T-cell (primary cell): ENCODE data around the gene SURF4. TPM values are rescaled to one million over a fixed set of nuclear protein-coding genes. Genes with fewer than 3 reads are reported as not detected.

ENCODE experiments used
- ATAC-seq, 4 experiments: fragments of 200-7000 bp in 3 of 4; fragments of 150-1000 bp in 1 of 4; cut with Tn5 transposase; replicated peaks in 1 of 4; 1 replicate in 3 of 4; 2 replicates in 1 of 4; pipeline ENCODE4 v1.10.0; 2021; ENCODE audit warnings: moderate library complexity in 3 of 4, mild to moderate bottlenecking in 2 of 4, moderate number of reproducible peaks in 1 of 4
- CTCF ChIA-PET, 2 donors: fragments of 300-600 bp; sonication (Branson Sonifier 250); formaldehyde crosslinking; loops; one replicate each; lab custom pipeline; 2022; ENCODE audit warnings: antibody characterized with exemption in 2 of 2; lab: Charles Lee
- POLR2A ChIA-PET, 2 donors: fragments of 300-600 bp; sonication (Branson Sonifier 250); formaldehyde crosslinking; loops; one replicate each; lab custom pipeline; 2022; ENCODE audit warnings: antibody characterized with exemption in 2 of 2; lab: Charles Lee
- DNase-seq, 35 experiments: peaks; one replicate each; pipeline versions ENCODE4 v3.0.0 to v3.0.0-alpha.2; 2013 to 2023
- H3K27ac ChIP-seq: one replicate; pipeline ENCODE4 v1.5.1; 2013; ENCODE audit warnings: low read length
- H3K27me3 ChIP-seq, 2 experiments: replicated peaks in 1 of 2; 1 replicate in 1 of 2; 2 replicates in 1 of 2; pipeline versions ENCODE4 v1.6.1 to v1.7.0; 2013; ENCODE audit warnings: low read length in 1 of 2, mixed read lengths in 1 of 2; ENCODE audit not compliant: control insufficient read depth in 2 of 2, insufficient read depth in 2 of 2; ENCODE audit errors: extremely low read depth in 1 of 2
- H3K36me3 ChIP-seq, 2 donors: 1 replicate in 1 of 2; 2 replicates in 1 of 2; pipeline versions ENCODE4 v1.6.1 to v1.7.0; 2013; ENCODE audit warnings: low read length in 1 of 2; ENCODE audit not compliant: control insufficient read depth in 2 of 2, insufficient read depth in 1 of 2; ENCODE audit errors: extremely low read depth in 1 of 2
- H3K4me1 ChIP-seq, 2 experiments: 1 replicate in 1 of 2; 2 replicates in 1 of 2; pipeline versions ENCODE4 v1.6.1 to v1.7.0; 2013; ENCODE audit warnings: low read length in 2 of 2, mixed read lengths in 1 of 2; ENCODE audit not compliant: insufficient read depth in 2 of 2, control insufficient read depth in 1 of 2; ENCODE audit errors: extremely low read depth in 1 of 2
- H3K4me3 ChIP-seq, 2 donors: 1 replicate in 1 of 2; 2 replicates in 1 of 2; pipeline versions ENCODE4 v1.5.1 to v1.7.0; 2013; ENCODE audit warnings: mild to moderate bottlenecking in 2 of 2, low read length in 1 of 2, moderate library complexity in 1 of 2; ENCODE audit not compliant: control insufficient read depth in 1 of 2; ENCODE audit errors: extremely low read depth in 1 of 2
- H3K9me3 ChIP-seq: 2 replicates; pipeline ENCODE4 v1.7.0; 2013
- H3K27ac Mint-ChIP-seq, 2 donors: one replicate each; pipeline ENCODE4 v1.8.0; 2020 to 2021; ENCODE audit warnings: mild to moderate bottlenecking in 2 of 2, mixed read lengths in 2 of 2
- H3K27me3 Mint-ChIP-seq, 2 donors: one replicate each; pipeline ENCODE4 v1.8.0; 2021 to 2022; ENCODE audit warnings: mixed read lengths in 2 of 2
- H3K36me3 Mint-ChIP-seq: one replicate; pipeline ENCODE4 v1.8.0; 2021; ENCODE audit warnings: mixed read lengths
- H3K4me1 Mint-ChIP-seq, 3 donors: one replicate each; pipeline ENCODE4 v1.8.0; 2020 to 2022; ENCODE audit warnings: mixed read lengths in 3 of 3, mild to moderate bottlenecking in 1 of 3
- H3K4me3 Mint-ChIP-seq, 3 donors: one replicate each; pipeline ENCODE4 v1.8.0; 2020 to 2022; ENCODE audit warnings: mild to moderate bottlenecking in 3 of 3, mixed read lengths in 3 of 3, moderate library complexity in 3 of 3
- H3K9me3 Mint-ChIP-seq, 3 donors: one replicate each; pipeline ENCODE4 v1.8.0; 2020 to 2022; ENCODE audit warnings: mixed read lengths in 3 of 3
- WGBS: methylation state at CpG from one replicate; pipeline ENCODE4 v1.1.5; 2013; ENCODE audit warnings: missing lambda C conversion rate; ENCODE audit not compliant: insufficient coverage; 5-methylcytosine and 5-hydroxymethylcytosine counted together
- total RNA-seq, 35 experiments: library from RNA in 6 of 35; stranded (reverse) in 6 of 35; fragments of 120-200 nt in 1 of 35; gene quantifications; one replicate each; pipeline versions ENCODE4 v1.2.1 to v1.2.4 and lab custom pipeline; 2013 to 2026

The SURF4 gene
- total RNA-seq, 5 donors from 2014 or later (not counting 1 experiment from before 2014, with no cell fraction given): 73.5 to 114 (median 107) TPM

DNA sequence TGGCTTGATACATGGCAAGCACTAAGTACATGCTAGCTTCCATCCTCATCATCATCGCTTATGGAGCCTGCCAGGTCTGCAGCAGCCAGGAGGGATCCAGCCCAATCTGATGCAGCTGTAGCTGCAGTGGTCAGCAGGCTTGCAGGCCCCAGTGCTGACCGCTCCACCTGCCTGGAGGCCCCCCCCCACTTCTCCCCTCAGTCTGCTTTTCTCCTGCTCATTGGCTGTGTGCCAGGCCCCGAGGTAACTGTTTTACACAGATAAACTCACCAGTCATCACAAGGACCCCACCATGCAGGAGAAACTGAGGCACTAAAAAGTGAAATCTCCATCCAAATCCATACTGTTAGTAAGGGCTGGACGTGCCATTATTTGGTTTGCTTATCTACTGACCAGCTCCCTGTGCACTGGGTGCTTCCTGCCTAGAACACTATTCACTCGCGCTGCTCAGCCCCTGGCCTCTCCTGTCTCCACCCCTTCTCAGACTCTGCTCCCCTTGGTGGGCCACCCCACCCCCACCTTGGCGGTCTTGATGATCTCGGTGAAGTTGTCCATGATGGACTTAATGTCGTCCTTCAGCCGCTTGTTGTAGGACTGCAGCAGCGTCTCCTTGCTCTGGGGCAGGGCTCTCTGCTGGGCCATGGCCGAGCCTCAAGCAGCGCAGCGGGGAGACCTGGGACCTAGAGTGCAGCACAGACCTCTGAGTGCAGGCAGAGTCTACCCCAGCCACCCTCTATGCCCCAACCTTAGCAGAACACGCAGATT is 29.7 kb downstream of the SURF4 start:
- CTCF ChIA-PET: interaction anchor here in 1 of 2 donors (0.6 kb wide), 1 partner anchor 57 kb away, joined by 3 read pairs; no protein-coding TSS in a partner anchor
- Histone ChIP-seq H3K9me3 (no peaks in the 10 kb centered on the region), H3K27me3 (peaks cover 0 to 3% of the 10 kb centered on the region in 2 experiments), H3K4me1 (peaks cover 13 to 46% of the 10 kb centered on the region in 2 experiments), H3K36me3 (peaks cover 19 to 70% of the 10 kb centered on the region in 2 donors), H3K4me3 (no peak overlapping the region), H3K27ac (no peak overlapping the region)
- no peak for DNase-seq
- Mint-ChIP-seq H3K9me3 (no peaks in the 10 kb centered on the region), H3K27ac (peak overlapping the region; percentile 8 to 82), H3K4me3 (peak overlapping the region; percentile 92 to 97 (median 96)), H3K4me1 (peaks cover 41 to 53% (median 46%) of the 10 kb centered on the region in 3 donors), H3K36me3 (peaks cover 34% of the 10 kb centered on the region), H3K27me3 (no peaks in the 10 kb centered on the region)
- POLR2A ChIA-PET: no interaction called here
- 91% methylated on average over 10 of the region's 15 CpGs for WGBS
- no peak for ATAC-seq

DNA sequence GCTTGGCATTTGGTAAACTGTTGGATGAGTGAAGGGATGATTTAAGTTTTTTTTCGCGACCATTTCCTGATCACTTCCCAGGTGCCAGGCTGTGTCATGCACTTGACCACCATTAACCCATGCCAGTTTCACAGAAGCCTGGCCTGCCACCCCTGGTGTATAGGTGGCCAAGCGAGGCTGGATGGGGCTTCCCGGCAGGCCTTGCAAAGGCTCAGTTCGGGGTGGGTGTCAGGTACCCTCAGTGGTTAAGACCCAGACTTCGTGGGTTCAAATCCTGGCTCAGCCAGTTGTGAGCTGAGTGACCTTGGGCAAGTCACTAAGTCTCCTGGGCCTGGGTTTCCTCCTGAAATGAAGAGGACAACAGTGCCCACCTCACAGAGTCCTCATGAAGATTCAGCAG is 30.3 kb downstream of the SURF4 start:
- H3K36me3 Mint-ChIP-seq: peaks cover 36% of the 10 kb centered on the region
- Histone ChIP-seq H3K27ac (no peak overlapping the region), H3K36me3 (peaks cover 18 to 70% of the 10 kb centered on the region in 2 donors), H3K27me3 (peaks cover 0 to 3% of the 10 kb centered on the region in 2 experiments), H3K4me1 (peaks cover 13 to 52% of the 10 kb centered on the region in 2 experiments), H3K9me3 (no peaks in the 10 kb centered on the region), H3K4me3 (no peak overlapping the region)
- no peak overlapping the region for H3K27ac Mint-ChIP-seq
- no peaks in the 10 kb centered on the region for H3K9me3 Mint-ChIP-seq
- ATAC-seq (no peak), DNase-seq (no peak)
- 98% methylated on average over 4 of the region's 6 CpGs for WGBS
- no peaks in the 10 kb centered on the region for H3K27me3 Mint-ChIP-seq
- CTCF ChIA-PET: no interaction called here
- POLR2A ChIA-PET: no interaction called here
- peaks cover 45 to 58% (median 51%) of the 10 kb centered on the region in 3 donors for H3K4me1 Mint-ChIP-seq
- peak overlapping the region in 2 of 3 donors; percentile 50 to 96 for H3K4me3 Mint-ChIP-seq

DNA sequence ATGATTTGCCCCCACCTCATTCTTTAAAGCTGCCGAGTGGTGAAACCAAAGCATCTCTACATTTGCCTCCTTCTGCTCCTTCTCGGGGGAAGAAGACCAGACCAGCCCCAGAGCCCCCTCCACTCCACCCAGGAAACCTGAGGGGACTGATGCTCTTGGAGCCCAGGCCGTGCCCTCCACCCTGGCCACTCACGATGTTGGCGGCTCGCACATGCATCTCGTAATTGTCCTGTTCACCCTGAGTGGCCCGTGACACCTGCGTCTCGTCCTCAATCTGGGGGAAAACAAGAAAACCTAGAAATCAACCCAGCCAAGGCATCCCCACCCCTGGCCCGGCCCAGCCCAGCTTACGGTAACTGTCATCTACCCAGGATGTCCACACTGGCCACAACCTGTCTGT is 30.9 kb downstream of the SURF4 start:
- WGBS: 95% methylated on average over 12 of the region's 12 CpGs
- POLR2A ChIA-PET: no interaction called here
- H3K36me3 ChIP-seq: peaks cover 14 to 70% of the 10 kb centered on the region in 2 donors
- H3K27ac ChIP-seq: no peak overlapping the region
- H3K9me3 ChIP-seq: no peaks in the 10 kb centered on the region
- no peaks in the 10 kb centered on the region for H3K27me3 Mint-ChIP-seq
- peaks cover 45 to 60% (median 57%) of the 10 kb centered on the region in 3 donors for H3K4me1 Mint-ChIP-seq
- H3K27ac Mint-ChIP-seq: no peak overlapping the region
- CTCF ChIA-PET: no interaction called here
- peaks cover 0 to 3% of the 10 kb centered on the region in 2 experiments for H3K27me3 ChIP-seq
- H3K4me3 Mint-ChIP-seq: no peak overlapping the region
- H3K9me3 Mint-ChIP-seq: no peaks in the 10 kb centered on the region
- ATAC-seq: no peak
- no peak overlapping the region for H3K4me3 ChIP-seq
- H3K4me1 ChIP-seq: peaks cover 13 to 57% of the 10 kb centered on the region in 2 experiments
- H3K36me3 Mint-ChIP-seq: peaks cover 36% of the 10 kb centered on the region
- DNase-seq: no peak

DNA sequence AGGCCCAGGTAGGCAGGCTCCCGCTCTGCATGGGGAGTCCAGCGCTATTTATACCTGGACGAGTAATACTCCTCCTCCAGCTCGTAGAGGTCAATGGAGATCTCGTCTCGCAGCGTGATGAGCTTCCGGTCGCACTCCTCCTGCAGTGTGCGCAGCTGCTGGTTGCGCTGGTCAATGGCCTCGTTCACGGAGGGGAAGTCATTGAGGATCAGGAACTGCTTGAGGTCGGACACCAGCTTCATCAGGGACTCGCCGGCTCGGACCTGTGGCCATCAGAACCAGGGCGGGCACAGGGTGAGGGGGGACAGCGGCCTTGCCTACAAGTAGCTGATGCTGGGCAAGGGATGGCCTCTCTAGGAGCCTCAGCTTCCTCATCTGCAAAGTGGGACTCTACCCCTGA is 31.8 kb downstream of the SURF4 start:
- no peaks in the 10 kb centered on the region for H3K9me3 Mint-ChIP-seq
- peaks cover 39 to 61% (median 59%) of the 10 kb centered on the region in 3 donors for H3K4me1 Mint-ChIP-seq
- H3K27me3 Mint-ChIP-seq: no peaks in the 10 kb centered on the region
- ChIA-PET POLR2A (no interaction called here), CTCF (interaction anchor here in 1 of 2 donors (0.7 kb wide), 1 partner anchor 27 kb away, joined by 3 read pairs; no protein-coding TSS in a partner anchor)
- H3K4me3 Mint-ChIP-seq: no peak overlapping the region
- no peak overlapping the region for H3K4me3 ChIP-seq
- ATAC-seq (no peak), DNase-seq (no peak)
- 95% methylated on average over 18 of the region's 19 CpGs for WGBS
- H3K9me3 ChIP-seq: no peaks in the 10 kb centered on the region
- peaks cover 35% of the 10 kb centered on the region for H3K36me3 Mint-ChIP-seq
- H3K4me1 ChIP-seq: peaks cover 9 to 52% of the 10 kb centered on the region in 2 experiments
- H3K27ac ChIP-seq: no peak overlapping the region
- H3K27me3 ChIP-seq: peaks cover 0 to 3% of the 10 kb centered on the region in 2 experiments
- H3K27ac Mint-ChIP-seq: no peak overlapping the region
- peaks cover 10 to 66% of the 10 kb centered on the region in 2 donors for H3K36me3 ChIP-seq

DNA sequence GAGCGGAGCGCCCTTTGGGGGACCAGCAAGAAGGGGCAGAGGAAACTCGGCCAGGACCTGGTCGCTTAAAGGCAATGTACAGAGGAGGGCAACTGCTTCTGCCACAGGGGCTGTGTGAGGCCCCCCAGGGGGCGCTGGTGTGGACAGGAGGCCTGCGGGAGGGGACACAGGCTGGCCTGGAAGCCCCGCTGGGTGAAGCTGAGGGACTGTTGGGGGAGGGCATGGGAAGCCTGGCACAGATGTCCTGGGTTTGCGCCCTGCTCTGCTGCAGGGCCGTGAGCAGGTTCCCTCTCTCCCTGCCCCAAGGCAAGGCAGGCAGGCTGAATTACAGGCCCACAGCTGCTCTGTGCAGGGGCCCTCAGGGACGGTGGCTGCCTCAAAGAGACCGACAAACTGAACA is 33.3 kb downstream of the SURF4 start:
- Mint-ChIP-seq H3K36me3 (peaks cover 34% of the 10 kb centered on the region), H3K9me3 (no peaks in the 10 kb centered on the region), H3K4me1 (peaks cover 28 to 58% (median 48%) of the 10 kb centered on the region in 3 donors), H3K27me3 (no peaks in the 10 kb centered on the region), H3K4me3 (no peak overlapping the region), H3K27ac (no peak overlapping the region)
- H3K36me3 ChIP-seq: peaks cover 10 to 66% of the 10 kb centered on the region in 2 donors
- ATAC-seq (no peak), DNase-seq (no peak)
- H3K27ac ChIP-seq: no peak overlapping the region
- ChIA-PET CTCF (interaction anchor here in 1 of 2 donors (1.2 kb wide), 1 partner anchor 312 kb away, joined by 3 read pairs; the partner anchor contains the start of gene GTF3C5), POLR2A (no interaction called here)
- WGBS: 92% methylated on average over 9 of the region's 11 CpGs
- H3K9me3 ChIP-seq: no peaks in the 10 kb centered on the region
- H3K4me3 ChIP-seq: no peak overlapping the region
- H3K27me3 ChIP-seq: no peaks in the 10 kb centered on the region
- peaks cover 4 to 44% of the 10 kb centered on the region in 2 experiments for H3K4me1 ChIP-seq

DNA sequence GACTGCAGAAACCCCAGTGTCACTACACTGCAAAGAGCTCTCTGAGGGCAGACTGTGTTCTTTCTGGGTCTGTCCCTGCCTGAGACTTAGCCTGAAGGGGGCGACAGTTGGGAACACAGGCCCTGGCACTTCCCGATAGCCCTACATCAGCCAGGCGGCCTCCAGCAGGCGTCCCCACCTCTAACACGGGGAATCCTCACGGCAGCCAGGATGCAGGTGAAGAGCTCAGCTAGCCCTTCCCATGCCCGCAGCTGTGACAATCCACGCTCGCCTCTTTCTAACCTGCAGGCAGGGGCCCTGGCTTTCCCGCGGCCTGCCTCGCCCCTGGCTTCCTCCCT is 33.8 kb downstream of the SURF4 start:
- CTCF ChIA-PET: interaction anchor here in 1 of 2 donors (1.0 to 1.2 kb wide), 2 partner anchors 29 to 312 kb away, joined by 3 read pairs; partner anchors contain the start of gene GTF3C5
- no peak overlapping the region for H3K27ac Mint-ChIP-seq

More for the DNA sequence above, 33.8 kb downstream of the SURF4 start:
- no peaks in the 10 kb centered on the region for H3K27me3 ChIP-seq
- no peaks in the 10 kb centered on the region for H3K9me3 ChIP-seq
- H3K27ac ChIP-seq: no peak overlapping the region
- no peak overlapping the region for H3K4me3 ChIP-seq
- DNase-seq: no peak
- Mint-ChIP-seq H3K27me3 (no peaks in the 10 kb centered on the region), H3K9me3 (no peaks in the 10 kb centered on the region), H3K36me3 (peaks cover 33% of the 10 kb centered on the region), H3K4me3 (no peak overlapping the region), H3K4me1 (peaks cover 26 to 58% (median 45%) of the 10 kb centered on the region in 3 donors)
- H3K36me3 ChIP-seq: peaks cover 10 to 66% of the 10 kb centered on the region in 2 donors
- no peak for ATAC-seq
- 94% methylated on average over 12 of the region's 12 CpGs for WGBS
- peaks cover 4 to 41% of the 10 kb centered on the region in 2 experiments for H3K4me1 ChIP-seq
- POLR2A ChIA-PET: no interaction called here
